OCI-LY7 (cell line): Measurements from ENCODE around the gene ABL2. TPM values are rescaled to one million over a fixed set of nuclear protein-coding genes. Genes with fewer than 3 reads are reported as not detected.
A peak's percentile ranks its signal among the peaks of the same experiment; 100 is the strongest.

Source experiments
- BruUV-seq: library from RNA; stranded (reverse); fragments of 400-500 nt; replicated peaks from 2 replicates; lab custom pipeline; 2021; lab: Mats Ljungman, UMichigan
- CTCF ChIA-PET: fragments of 300-600 bp; sonication (Branson Sonifier 250); formaldehyde crosslinking; loops from one replicate; lab custom pipeline; 2022; ENCODE audit warnings: antibody characterized with exemption; ENCODE audit not compliant: unreplicated experiment; lab: Charles Lee
- POLR2A ChIA-PET: fragments of 300-600 bp; sonication (Branson Sonifier 250); formaldehyde crosslinking; loops from one replicate; lab custom pipeline; 2022; ENCODE audit warnings: antibody characterized with exemption; lab: Charles Lee
- DNase-seq: peaks from one replicate; pipeline ENCODE4 v3.0.0-alpha.2; 2015; ENCODE audit warnings: low spot score
- H2AFZ ChIP-seq: fragments of 200-600 bp; sonication (generic), shearing (Covaris generic); 2 replicates; pipeline ENCODE4 v1.6.1; 2014; ENCODE audit warnings: mild to moderate bottlenecking, antibody characterized with exemption, low read length, moderate library complexity
- H3K27ac ChIP-seq: fragments of 200-600 bp; sonication (generic); 2 replicates; pipeline ENCODE4 v1.5.1; 2014; ENCODE audit warnings: mixed run types, low read depth, mild to moderate bottlenecking, moderate library complexity, low read length, inconsistent platforms; ENCODE audit not compliant: poor library complexity, severe bottlenecking
- H3K36me3 ChIP-seq: fragments of 200-600 bp; sonication (generic); 2 replicates; pipeline ENCODE4 v1.6.1; 2014; ENCODE audit warnings: mild to moderate bottlenecking, antibody characterized with exemption, low read length, moderate library complexity, mixed read lengths; ENCODE audit not compliant: insufficient read depth
- H3K4me1 ChIP-seq: fragments of 200-600 bp; sonication (generic); 2 replicates; pipeline ENCODE4 v1.5.1; 2014; ENCODE audit warnings: mild to moderate bottlenecking, low read length; ENCODE audit not compliant: insufficient read depth, poor library complexity, severe bottlenecking
- H3K4me2 ChIP-seq: fragments of 200-600 bp; sonication (generic); 2 replicates; pipeline ENCODE4 v1.6.1; 2014; ENCODE audit warnings: mild to moderate bottlenecking, low read length
- H3K4me3 ChIP-seq: fragments of 200-600 bp; sonication (generic); 2 replicates; pipeline ENCODE4 v1.5.1; 2014; ENCODE audit warnings: mild to moderate bottlenecking, low read depth, low read length; ENCODE audit not compliant: poor library complexity, severe bottlenecking
- H3K79me2 ChIP-seq: fragments of 200-600 bp; sonication (generic); 2 replicates; pipeline ENCODE4 v1.6.1; 2016; ENCODE audit warnings: low read depth, mild to moderate bottlenecking, low read length, moderate library complexity, mixed read lengths; ENCODE audit not compliant: insufficient read depth
- H3K9me2 ChIP-seq: fragments of 200-600 bp; sonication (generic); 2 replicates; pipeline ENCODE4 v1.6.1; 2016; ENCODE audit warnings: mild to moderate bottlenecking, low read length, mixed read lengths; ENCODE audit not compliant: insufficient read depth
- H3K9me3 ChIP-seq: fragments of 200-600 bp; sonication (generic); 2 replicates; pipeline ENCODE4 v1.6.1; 2014; ENCODE audit warnings: mild to moderate bottlenecking, mixed run types, low read length, mixed read lengths
- H4K20me1 ChIP-seq: fragments of 200-600 bp; sonication (generic); 2 replicates; pipeline ENCODE4 v1.6.1; 2014; ENCODE audit warnings: mild to moderate bottlenecking, antibody characterized with exemption, low read length, moderate library complexity, mixed read lengths; ENCODE audit not compliant: insufficient read depth
- EZH2phosphoT487 ChIP-seq: fragments of 200-600 bp; sonication (generic); IDR thresholded peaks from 2 replicates; pipeline ENCODE4 v1.6.1; 2018; ENCODE audit warnings: low read depth, borderline replicate concordance, mild to moderate bottlenecking, mixed run types, antibody characterized with exemption, low read length, moderate library complexity, mixed read lengths
- intact Hi-C: fragments of 100-400 bp; cut with micrococcal nuclease; formaldehyde crosslinking; loops from one replicate; pipeline ENCODE4 v1.10.0; 2022; ENCODE audit not compliant: unreplicated experiment
- total RNA-seq, 2 experiments: library from RNA; depleted of rRNA in 1 of 2; stranded (reverse); fragments of >200 nt in 1 of 2; shearing (Covaris generic) in 1 of 2; gene quantifications; 2 replicates each; pipeline ENCODE4 v1.2.3, GENCODE V29; 2014 to 2022
- TF ChIP-seq, protein P1 (sequence below): fragments of 200-600 bp; sonication (generic); conservative IDR thresholded peaks from 2 replicates; pipeline ENCODE4 v1.5.1; 2014; ENCODE audit warnings: mild to moderate bottlenecking, antibody characterized with exemption, low read length, moderate library complexity, mixed read lengths

ABL2 gene
- total RNA-seq, 2 experiments from 2014 or later = 7.3 to 14.9 TPM

DNA sequence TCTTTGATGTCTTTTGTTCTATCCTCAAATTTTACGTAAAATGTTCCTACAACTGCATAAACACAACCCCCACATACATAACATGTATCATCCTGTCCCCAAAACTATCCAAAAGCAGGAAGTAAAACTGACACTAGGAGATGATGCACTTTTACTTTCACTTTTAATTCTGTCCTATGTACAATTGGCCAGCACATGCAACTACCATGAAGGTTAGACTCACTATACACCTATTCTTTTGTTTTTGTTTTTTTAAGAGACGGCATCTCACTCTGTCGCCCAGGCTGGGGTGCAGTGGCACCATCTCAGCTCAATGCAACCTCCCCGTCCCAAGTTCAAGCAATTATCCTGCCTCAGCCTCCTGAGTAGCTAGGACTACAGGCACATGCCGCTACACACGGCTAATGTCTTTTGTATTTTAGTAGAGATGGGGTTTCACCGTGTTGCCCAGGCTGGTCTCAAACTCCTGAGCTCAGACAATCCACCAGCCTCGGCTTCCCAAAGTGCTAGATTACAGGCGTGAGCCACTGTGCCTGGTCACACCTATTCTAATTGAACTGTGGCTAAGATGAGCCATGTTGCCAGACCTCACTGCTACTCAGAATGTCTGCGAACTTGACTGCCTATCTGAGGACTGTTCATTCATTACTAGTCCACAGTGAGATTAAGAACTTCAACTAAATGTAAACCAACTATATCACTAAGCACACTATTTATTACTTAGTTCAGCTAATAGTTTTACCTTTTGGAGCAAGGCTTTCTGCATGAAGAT is 99.6 kb downstream of the ABL2 start:
- BruUV-seq = no TSS peak
- no peak for TF ChIP-seq EZH2phosphoT487
- TF ChIP-seq, protein P1, sequence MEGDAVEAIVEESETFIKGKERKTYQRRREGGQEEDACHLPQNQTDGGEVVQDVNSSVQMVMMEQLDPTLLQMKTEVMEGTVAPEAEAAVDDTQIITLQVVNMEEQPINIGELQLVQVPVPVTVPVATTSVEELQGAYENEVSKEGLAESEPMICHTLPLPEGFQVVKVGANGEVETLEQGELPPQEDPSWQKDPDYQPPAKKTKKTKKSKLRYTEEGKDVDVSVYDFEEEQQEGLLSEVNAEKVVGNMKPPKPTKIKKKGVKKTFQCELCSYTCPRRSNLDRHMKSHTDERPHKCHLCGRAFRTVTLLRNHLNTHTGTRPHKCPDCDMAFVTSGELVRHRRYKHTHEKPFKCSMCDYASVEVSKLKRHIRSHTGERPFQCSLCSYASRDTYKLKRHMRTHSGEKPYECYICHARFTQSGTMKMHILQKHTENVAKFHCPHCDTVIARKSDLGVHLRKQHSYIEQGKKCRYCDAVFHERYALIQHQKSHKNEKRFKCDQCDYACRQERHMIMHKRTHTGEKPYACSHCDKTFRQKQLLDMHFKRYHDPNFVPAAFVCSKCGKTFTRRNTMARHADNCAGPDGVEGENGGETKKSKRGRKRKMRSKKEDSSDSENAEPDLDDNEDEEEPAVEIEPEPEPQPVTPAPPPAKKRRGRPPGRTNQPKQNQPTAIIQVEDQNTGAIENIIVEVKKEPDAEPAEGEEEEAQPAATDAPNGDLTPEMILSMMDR = no peak
- ChIA-PET POLR2A (interaction anchor here (0.7 to 1.5 kb wide), 11 partner anchors 9 to 689 kb away, joined by 3 to 6 read pairs (median 3); no protein-coding TSS in a partner anchor), CTCF (interaction anchor here (1.0 kb wide), 1 partner anchor 98 kb away, joined by 3 read pairs; no protein-coding TSS in a partner anchor)
- no peaks in the 10 kb centered on the region for H3K79me2 ChIP-seq
- H3K4me1 ChIP-seq = peaks cover 20% of the 10 kb centered on the region
- peak; percentile 78 for DNase-seq
- peak overlapping the region; percentile 50; the same call in 1 of the 2 replicates for H2AFZ ChIP-seq
- H3K9me3 ChIP-seq = no peaks in the 10 kb centered on the region
- no peaks in the 10 kb centered on the region for H4K20me1 ChIP-seq
- H3K27ac ChIP-seq = peak overlapping the region; percentile 12
- peak overlapping the region; percentile 60 for H3K4me2 ChIP-seq
- intact Hi-C loops = loop anchor here (10.0 kb wide), 1 partner anchor 375 kb away; no protein-coding TSS in a partner anchor
- peaks cover 15% of the 10 kb centered on the region for H3K36me3 ChIP-seq
- H3K4me3 ChIP-seq = peak overlapping the region; percentile 45
- H3K9me2 ChIP-seq = no peaks in the 10 kb centered on the region

DNA sequence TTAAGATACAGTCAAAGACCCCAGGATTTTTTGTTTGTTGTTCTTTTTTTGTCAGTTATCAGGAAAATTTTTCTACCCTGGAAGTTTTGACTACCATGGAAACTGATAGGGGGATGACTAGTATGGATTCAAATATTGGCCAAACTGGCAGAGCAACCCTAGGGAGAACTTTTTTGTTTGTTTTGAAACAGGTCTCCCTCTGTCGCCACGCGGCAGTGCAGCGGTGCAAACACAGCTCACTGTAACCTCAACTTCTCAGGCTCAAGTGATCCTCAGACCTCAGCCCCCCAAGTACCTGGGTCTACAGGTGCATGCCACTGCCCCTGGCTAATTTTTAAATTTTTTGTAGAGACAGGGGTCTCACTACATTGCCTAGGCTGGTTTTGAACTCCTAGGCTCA is 101.0 kb downstream of the ABL2 start:
- peaks cover 20% of the 10 kb centered on the region for H3K4me1 ChIP-seq
- no peak for TF ChIP-seq EZH2phosphoT487
- TF ChIP-seq, protein P1 = no peak
- no peak overlapping the region for H3K4me3 ChIP-seq
- no peaks in the 10 kb centered on the region for H3K79me2 ChIP-seq
- no peaks in the 10 kb centered on the region for H3K9me3 ChIP-seq
- H3K4me2 ChIP-seq = no peak overlapping the region
- POLR2A ChIA-PET = interaction anchor here (0.6 to 1.2 kb wide), 3 partner anchors 14 to 99 kb away, joined by 3 to 5 read pairs (median 3); no protein-coding TSS in a partner anchor
- no peaks in the 10 kb centered on the region for H4K20me1 ChIP-seq
- no peaks in the 10 kb centered on the region for H3K9me2 ChIP-seq
- no peak overlapping the region for H3K27ac ChIP-seq
- intact Hi-C loops = loop anchor here (10.0 kb wide), 1 partner anchor 376 kb away; no protein-coding TSS in a partner anchor
- no peak overlapping the region for H2AFZ ChIP-seq
- DNase-seq = no peak
- peaks cover 19% of the 10 kb centered on the region for H3K36me3 ChIP-seq
- CTCF ChIA-PET = no interaction called here
- no TSS peak for BruUV-seq
